Activated T-cell treated with anti-CD3 and anti-CD28 coated beads, Interleukin-2, amount 50 U/mL, for 24 hours (primary cell): ENCODE data around the gene STARD7.

Experiments
- DNase-seq: peaks from one replicate; pipeline ENCODE4 v3.0.0-alpha.2; 2020
- H3K27ac Mint-ChIP-seq: 2 replicates; pipeline ENCODE4 v1.8.0; 2020; ENCODE audit warnings: mild to moderate bottlenecking, mixed read lengths
- H3K27me3 Mint-ChIP-seq: 2 replicates; pipeline ENCODE4 v1.8.0; 2020; ENCODE audit warnings: mixed read lengths
- H3K36me3 Mint-ChIP-seq: 2 replicates; pipeline ENCODE4 v1.8.0; 2020; ENCODE audit warnings: low read depth, mixed read lengths
- H3K4me1 Mint-ChIP-seq: 2 replicates; pipeline ENCODE4 v1.8.0; 2020; ENCODE audit warnings: low read depth, mixed read lengths
- H3K4me3 Mint-ChIP-seq: 2 replicates; pipeline ENCODE4 v1.8.0; 2020; ENCODE audit warnings: mild to moderate bottlenecking, moderate library complexity, mixed read lengths
- H3K9me3 Mint-ChIP-seq: 2 replicates; pipeline ENCODE4 v1.8.0; 2020; ENCODE audit warnings: mixed read lengths

Gene STARD7

GRCh38 chr2:96213379-96213778 lies 4.8 kb upstream of the STARD7 start:
- Mint-ChIP-seq H3K27me3 (no peaks in the 10 kb centered on the region), H3K9me3 (no peaks in the 10 kb centered on the region), H3K27ac (no peak overlapping the region), H3K36me3 (peaks cover 14% of the 10 kb centered on the region), H3K4me3 (no peak overlapping the region), H3K4me1 (peaks cover 13% of the 10 kb centered on the region)
- DNase-seq, result no peak

DNA sequence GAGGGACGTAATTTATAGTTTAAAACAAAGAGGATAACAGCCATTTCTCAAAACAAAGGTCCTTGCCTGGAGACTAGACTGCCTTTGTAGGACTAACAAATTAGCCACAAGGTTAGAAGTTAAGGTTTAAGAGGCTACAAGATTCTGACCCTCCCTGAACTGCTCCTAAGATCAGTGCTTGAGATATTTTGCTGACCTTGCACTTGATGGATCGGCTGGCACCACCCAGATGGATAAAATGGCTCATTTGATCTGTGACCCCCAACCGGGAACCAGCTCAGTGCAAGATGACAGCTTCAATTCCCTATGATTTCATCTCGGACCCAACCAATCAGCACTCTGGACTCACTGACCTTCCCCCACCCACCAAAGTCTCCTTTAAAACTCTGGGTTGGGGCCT lies 3.7 kb upstream of the STARD7 start:
- Mint-ChIP-seq H3K36me3 (peaks cover 22% of the 10 kb centered on the region), H3K27me3 (no peaks in the 10 kb centered on the region), H3K4me1 (peaks cover 14% of the 10 kb centered on the region), H3K9me3 (no peaks in the 10 kb centered on the region), H3K27ac (no peak overlapping the region), H3K4me3 (no peak overlapping the region)
- no peak for DNase-seq

- H3K36me3 Mint-ChIP-seq, result peaks cover 46% of the 10 kb centered on the region
- DNase-seq, result no peak
- no peaks in the 10 kb centered on the region for H3K27me3 Mint-ChIP-seq
- peaks cover 38% of the 10 kb centered on the region for H3K4me1 Mint-ChIP-seq
- peak overlapping the region; percentile 93 for H3K27ac Mint-ChIP-seq
- peak overlapping the region; percentile 91 for H3K4me3 Mint-ChIP-seq
- no peaks in the 10 kb centered on the region for H3K9me3 Mint-ChIP-seq
Observed at GRCh38 chr2:96209729-96210085, 1.1 kb upstream of the STARD7 start.

- peaks cover 44% of the 10 kb centered on the region for H3K4me1 Mint-ChIP-seq
- H3K36me3 Mint-ChIP-seq, result peaks cover 50% of the 10 kb centered on the region
- H3K9me3 Mint-ChIP-seq, result no peaks in the 10 kb centered on the region
- DNase-seq, result no peak
- H3K4me3 Mint-ChIP-seq, result peak overlapping the region; percentile 91
- H3K27ac Mint-ChIP-seq, result peak overlapping the region; percentile 93
- H3K27me3 Mint-ChIP-seq, result no peaks in the 10 kb centered on the region
Observed at GRCh38 chr2:96209011-96209728, 543 bp upstream of the STARD7 start.

DNA sequence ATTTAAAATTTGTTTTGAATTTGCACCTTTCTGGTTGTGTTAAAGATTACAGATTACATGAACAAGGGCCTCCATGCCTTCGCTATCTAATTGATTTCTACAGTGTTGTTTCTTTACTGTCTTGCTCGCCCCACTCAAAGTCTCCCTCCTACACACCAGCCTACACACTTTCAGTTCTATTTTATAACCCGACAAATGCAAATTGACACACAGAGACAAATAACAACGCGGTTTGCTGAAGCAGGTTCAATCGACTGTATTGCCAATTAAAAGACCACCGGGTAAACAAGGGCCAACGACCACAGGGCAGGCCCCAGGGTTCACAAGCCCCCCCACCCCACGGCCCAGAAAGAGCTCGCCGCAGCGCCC lies 869 bp downstream of the STARD7 start:
- no peak for DNase-seq
- H3K27ac Mint-ChIP-seq, result peak overlapping the region; percentile 91
- H3K9me3 Mint-ChIP-seq, result no peaks in the 10 kb centered on the region
- no peaks in the 10 kb centered on the region for H3K27me3 Mint-ChIP-seq
- H3K4me3 Mint-ChIP-seq, result peak overlapping the region; percentile 91
- peaks cover 58% of the 10 kb centered on the region for H3K4me1 Mint-ChIP-seq
- H3K36me3 Mint-ChIP-seq, result peaks cover 64% of the 10 kb centered on the region

DNA sequence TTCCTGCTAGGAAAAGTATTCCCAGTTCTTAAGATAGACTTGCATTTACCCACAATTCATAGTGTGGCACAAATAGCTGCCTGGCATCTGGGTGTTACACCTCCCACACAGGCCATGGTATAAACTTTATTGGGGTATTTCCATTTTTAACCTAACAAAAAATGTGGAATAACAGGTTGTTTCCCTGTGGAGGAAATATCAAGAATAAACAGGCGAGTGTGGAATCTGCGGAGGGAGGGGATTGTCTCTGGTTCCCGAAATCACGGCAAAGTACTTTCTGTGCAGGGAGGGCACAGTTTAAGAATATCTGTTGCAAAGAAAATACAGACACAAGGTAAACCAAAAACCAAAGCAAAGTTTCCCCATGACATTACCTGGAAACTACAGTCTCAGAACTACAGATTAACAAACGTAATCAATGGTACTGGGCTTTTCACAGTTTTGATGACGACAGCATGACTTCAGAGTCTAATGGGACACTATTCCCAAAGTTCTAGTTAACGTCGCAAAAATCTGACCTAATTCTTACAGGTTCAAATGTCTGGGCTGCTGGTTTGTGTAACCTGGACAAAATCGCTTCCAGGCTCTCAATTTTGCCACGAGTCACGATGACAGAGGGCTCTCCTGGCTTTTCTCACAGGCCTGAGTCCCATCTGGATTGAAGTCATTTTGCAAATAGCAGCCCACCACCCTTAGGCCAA lies 1.4 kb downstream of the STARD7 start:
- Mint-ChIP-seq H3K27ac (peak overlapping the region; percentile 91), H3K4me1 (peaks cover 62% of the 10 kb centered on the region), H3K36me3 (peaks cover 65% of the 10 kb centered on the region), H3K27me3 (no peaks in the 10 kb centered on the region), H3K4me3 (peak overlapping the region; percentile 91), H3K9me3 (no peaks in the 10 kb centered on the region)
- DNase-seq, result no peak

GRCh38 chr2:96205888-96206287 lies 2.7 kb downstream of the STARD7 start:
- Mint-ChIP-seq H3K4me1 (peaks cover 73% of the 10 kb centered on the region), H3K27ac (peak overlapping the region; percentile 86), H3K27me3 (no peaks in the 10 kb centered on the region), H3K4me3 (peak overlapping the region; percentile 91), H3K9me3 (no peaks in the 10 kb centered on the region), H3K36me3 (peaks cover 68% of the 10 kb centered on the region)
- no peak for DNase-seq

- Mint-ChIP-seq H3K36me3 (peaks cover 75% of the 10 kb centered on the region), H3K4me1 (peaks cover 76% of the 10 kb centered on the region), H3K9me3 (no peaks in the 10 kb centered on the region), H3K4me3 (peak overlapping the region; percentile 91), H3K27ac (peak overlapping the region; percentile 60), H3K27me3 (no peaks in the 10 kb centered on the region)
- no peak for DNase-seq
Observed at GRCh38 chr2:96204836-96205624, 3.6 kb downstream of the STARD7 start.

- no peaks in the 10 kb centered on the region for H3K27me3 Mint-ChIP-seq
- peak overlapping the region; percentile 91 for H3K4me3 Mint-ChIP-seq
- H3K27ac Mint-ChIP-seq, result peak overlapping the region; percentile 71
- peaks cover 83% of the 10 kb centered on the region for H3K36me3 Mint-ChIP-seq
- peaks cover 84% of the 10 kb centered on the region for H3K4me1 Mint-ChIP-seq
- no peaks in the 10 kb centered on the region for H3K9me3 Mint-ChIP-seq
- no peak for DNase-seq
Observed at GRCh38 chr2:96203130-96204028, 5.2 kb downstream of the STARD7 start.

DNA sequence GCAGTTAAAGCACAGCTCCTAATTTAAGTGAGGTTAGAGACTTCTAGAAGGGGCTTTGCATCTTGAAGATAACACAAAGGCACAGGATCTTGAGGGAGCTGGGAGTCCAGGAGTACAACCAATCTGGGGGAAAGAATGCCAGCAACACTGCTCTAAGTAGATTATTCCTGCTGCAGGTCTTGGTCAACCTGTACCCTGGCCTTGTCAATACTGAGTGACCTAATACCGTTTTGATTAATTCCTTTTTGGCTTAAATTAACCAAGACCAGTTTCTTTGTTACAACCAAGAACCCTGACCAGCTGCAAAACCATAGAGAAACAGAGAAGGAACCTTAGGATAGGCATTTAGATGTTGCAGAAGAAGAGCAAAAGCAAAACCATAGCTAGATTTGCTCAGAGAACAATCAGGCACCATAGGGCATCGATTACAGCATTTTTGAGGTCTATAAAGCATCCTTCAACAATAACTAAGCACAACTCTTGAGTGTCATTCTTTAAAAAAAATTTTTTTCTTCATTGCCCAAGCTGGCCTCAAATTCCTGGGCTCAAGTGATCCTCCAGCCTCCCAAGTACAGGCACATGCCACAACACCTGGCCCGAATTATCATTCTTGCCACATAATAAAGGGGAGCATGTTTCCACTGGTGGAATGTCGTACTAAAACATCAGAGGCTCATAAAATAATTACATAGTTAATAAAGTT lies 6.3 kb downstream of the STARD7 start:
- Mint-ChIP-seq H3K27me3 (no peaks in the 10 kb centered on the region), H3K36me3 (peaks cover 80% of the 10 kb centered on the region), H3K9me3 (no peaks in the 10 kb centered on the region), H3K4me3 (no peak overlapping the region), H3K4me1 (peaks cover 90% of the 10 kb centered on the region), H3K27ac (peak overlapping the region; percentile 29)
- no peak for DNase-seq

- no peaks in the 10 kb centered on the region for H3K27me3 Mint-ChIP-seq
- no peak for DNase-seq
- H3K9me3 Mint-ChIP-seq, result no peaks in the 10 kb centered on the region
- H3K4me3 Mint-ChIP-seq, result no peak overlapping the region
- peaks cover 74% of the 10 kb centered on the region for H3K36me3 Mint-ChIP-seq
- H3K27ac Mint-ChIP-seq, result no peak overlapping the region
- H3K4me1 Mint-ChIP-seq, result peaks cover 83% of the 10 kb centered on the region
Observed at GRCh38 chr2:96201338-96201737, 7.3 kb downstream of the STARD7 start.

DNA sequence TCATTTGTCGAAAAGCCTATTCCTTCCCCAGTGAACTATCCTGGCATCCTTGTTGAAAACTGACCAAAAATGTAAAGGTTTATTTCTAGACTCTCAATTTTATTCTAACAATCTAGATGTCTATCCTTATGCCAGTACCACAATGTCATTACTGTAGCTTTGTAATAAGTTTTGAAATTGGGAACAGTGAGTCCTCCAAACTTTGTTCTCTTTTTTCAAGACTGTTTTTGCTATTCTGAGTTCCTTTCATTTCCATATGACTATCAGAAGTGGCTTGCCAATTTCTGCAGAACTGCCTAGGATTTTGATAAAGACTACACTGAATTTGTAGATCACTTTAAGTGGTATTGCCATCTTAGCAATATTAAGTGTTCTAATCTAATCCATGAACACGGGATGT lies 9.7 kb downstream of the STARD7 start:
- no peak for DNase-seq
- H3K9me3 Mint-ChIP-seq, result no peaks in the 10 kb centered on the region
- peaks cover 74% of the 10 kb centered on the region for H3K36me3 Mint-ChIP-seq
- no peaks in the 10 kb centered on the region for H3K27me3 Mint-ChIP-seq
- peaks cover 67% of the 10 kb centered on the region for H3K4me1 Mint-ChIP-seq
- no peak overlapping the region for H3K4me3 Mint-ChIP-seq
- H3K27ac Mint-ChIP-seq, result peak overlapping the region; percentile 27

DNA sequence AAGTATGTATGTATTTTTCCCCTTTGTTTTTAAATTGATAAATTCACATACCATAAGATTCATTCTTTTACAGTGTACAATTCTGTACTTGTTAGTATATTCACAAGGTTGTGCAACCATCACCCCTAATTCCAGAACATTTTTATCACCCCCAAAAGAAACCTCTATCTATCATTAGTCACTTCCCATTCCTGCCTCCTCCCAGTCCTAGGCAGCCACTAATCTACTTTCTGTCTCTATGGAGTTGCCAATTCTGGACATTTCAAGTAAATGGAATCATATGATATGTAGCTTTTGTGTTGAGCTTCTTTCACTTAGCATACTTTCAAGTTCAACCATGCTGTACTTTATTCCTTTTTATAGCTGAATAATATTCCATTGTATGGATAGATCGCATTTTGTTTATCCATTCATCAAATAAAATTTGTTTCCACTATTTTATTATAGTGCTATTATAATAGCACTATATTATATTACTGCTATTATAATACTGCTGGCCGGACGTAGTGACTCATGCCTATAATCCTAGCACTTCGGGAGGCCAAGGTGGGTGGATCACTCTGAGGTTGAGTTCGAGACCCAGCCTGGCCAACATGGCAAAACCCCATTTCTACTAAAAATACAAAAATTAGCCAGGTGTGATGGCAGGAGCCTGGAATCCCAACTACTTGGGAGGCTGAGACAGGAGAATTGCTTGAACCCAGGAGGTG lies 10.9 kb downstream of the STARD7 start:
- H3K4me1 Mint-ChIP-seq, result peaks cover 60% of the 10 kb centered on the region
- DNase-seq, result no peak
- no peak overlapping the region for H3K27ac Mint-ChIP-seq
- no peaks in the 10 kb centered on the region for H3K27me3 Mint-ChIP-seq
- no peak overlapping the region for H3K4me3 Mint-ChIP-seq
- H3K9me3 Mint-ChIP-seq, result no peaks in the 10 kb centered on the region
- H3K36me3 Mint-ChIP-seq, result peaks cover 74% of the 10 kb centered on the region
